GM12872 (cell line): ENCODE measurements around the gene JHY.

Experiments used
- CTCF ChIP-seq: IDR thresholded peaks from 3 replicates; pipeline ENCODE4 v1.5.1; 2011; ENCODE audit warnings: low read depth, mild to moderate bottlenecking, low read length, moderate library complexity; ENCODE audit not compliant: insufficient read depth

The JHY gene

GRCh38 chr11:122861631-122862030 lies 20.9 kb upstream of the JHY start:
- no peak for TF ChIP-seq CTCF

- no peak for TF ChIP-seq CTCF
Observed at GRCh38 chr11:122862091-122862490, 20.5 kb upstream of the JHY start.

- TF ChIP-seq CTCF: peak; percentile 64
Observed at GRCh38 chr11:122863704-122864326, 18.7 kb upstream of the JHY start.

- no peak for TF ChIP-seq CTCF
Observed at GRCh38 chr11:122864386-122865115, 18.0 kb upstream of the JHY start.

- no peak for TF ChIP-seq CTCF
Observed at GRCh38 chr11:122869622-122870021, 12.9 kb upstream of the JHY start.

GRCh38 chr11:122871302-122871701 lies 11.3 kb upstream of the JHY start:
- no peak for TF ChIP-seq CTCF

- TF ChIP-seq CTCF: no peak
Observed at GRCh38 chr11:122872046-122872445, 10.5 kb upstream of the JHY start.
